Thyroid gland (tissue), 4 donors: ENCODE measurements around the gene SLC10A7. TPM values are rescaled to one million over a fixed set of nuclear protein-coding genes. Genes with fewer than 3 reads are reported as not detected.

Experiments
- DNase-seq, 2 donors: peaks; one replicate each; pipeline ENCODE4 v3.0.0-alpha.2; 2019
- H3K27ac ChIP-seq, 3 donors: fragments of 200-600 bp; sonication (generic); 1 replicate in 2 of 3; 2 replicates in 1 of 3; pipeline ENCODE4 v1.5.1; 2016 to 2019; ENCODE audit warnings: mild to moderate bottlenecking in 1 of 3, moderate library complexity in 1 of 3
- H3K27me3 ChIP-seq: fragments of 200-600 bp; sonication (generic); one replicate; pipeline ENCODE4 v1.5.1; 2019
- H3K36me3 ChIP-seq, 2 donors: fragments of 200-600 bp; sonication (generic); one replicate each; pipeline ENCODE4 v1.5.1; 2016 to 2019
- H3K4me1 ChIP-seq, 2 donors: fragments of 200-600 bp; sonication (generic); one replicate each; pipeline ENCODE4 v1.5.1; 2017 to 2019
- H3K4me3 ChIP-seq, 3 donors: fragments of 200-600 bp; sonication (generic); replicated peaks in 1 of 3; 1 replicate in 2 of 3; 2 replicates in 1 of 3; pipeline ENCODE4 v1.5.1; 2016; ENCODE audit warnings: mild to moderate bottlenecking in 1 of 3
- H3K9me3 ChIP-seq: fragments of 200-600 bp; sonication (generic); one replicate; pipeline ENCODE4 v1.5.1; 2017
- CTCF ChIP-seq, 6 experiments: fragments of 200-600 bp in 3 of 6; fragments of 450-650 bp in 3 of 6; sonication (generic) in 3 of 6; IDR thresholded peaks; one replicate each; pipeline ENCODE4 v1.5.1; 2016 to 2019; ENCODE audit warnings: antibody characterized with exemption in 6 of 6, mild to moderate bottlenecking in 2 of 6, inconsistent platforms in 1 of 6, moderate library complexity in 1 of 6
- POLR2A ChIP-seq, 2 donors: fragments of 450-650 bp; IDR thresholded peaks; one replicate each; pipeline ENCODE4 v1.6.1; 2017; ENCODE audit warnings: antibody characterized with exemption in 2 of 2, mild to moderate bottlenecking in 2 of 2, moderate library complexity in 1 of 2
- WGBS, 2 donors: methylation state at CpG; one replicate each; pipeline ENCODE4 v1.1.5; 2017; 5-methylcytosine and 5-hydroxymethylcytosine counted together
- intact Hi-C: fragments of 100-400 bp; cut with DNase I; formaldehyde crosslinking; loops from one replicate; pipeline ENCODE4 v1.15.1; 2023
- total RNA-seq, 4 donors: library from RNA; depleted of rRNA; stranded (reverse); fragments of >200 nt; gene quantifications; one replicate each; pipeline ENCODE4 v1.2.3, GENCODE V29; 2016

SLC10A7 gene
- total RNA-seq, 4 donors from 2014 or later: 16.7 to 29.9 (median 23.1) TPM

GRCh38 chr4:146548443-146548842 lies 26.7 kb upstream of the SLC10A7 start:
- Histone ChIP-seq H3K9me3 (no peaks in the 10 kb centered on the region), H3K4me3 (no peak overlapping the region), H3K4me1 (no peaks in the 10 kb centered on the region), H3K27ac (no peak overlapping the region), H3K27me3 (no peaks in the 10 kb centered on the region), H3K36me3 (no peaks in the 10 kb centered on the region)
- WGBS, 2 donors: 41 to 62% methylated on average over 1 of the region's 1 CpG
- no peak for DNase-seq
- no peak for TF ChIP-seq CTCF (IDR thresholded peaks at IDR 0.05)
- no peak for TF ChIP-seq POLR2A (IDR thresholded peaks at IDR 0.05)
- intact Hi-C loops: no loop called here

GRCh38 chr4:146545102-146545501 lies 23.4 kb upstream of the SLC10A7 start:
- Histone ChIP-seq H3K9me3 (no peaks in the 10 kb centered on the region), H3K4me3 (no peak overlapping the region), H3K4me1 (no peaks in the 10 kb centered on the region), H3K27ac (no peak overlapping the region), H3K36me3 (no peaks in the 10 kb centered on the region), H3K27me3 (no peaks in the 10 kb centered on the region)
- intact Hi-C loops: no loop called here
- TF ChIP-seq POLR2A (IDR thresholded peaks at IDR 0.05): no peak
- TF ChIP-seq CTCF (IDR thresholded peaks at IDR 0.05): no peak
- no peak for DNase-seq
- WGBS, 2 donors: 74 to 83% methylated on average over 2 of the region's 2 CpGs

GRCh38 chr4:146534178-146534577 lies 12.4 kb upstream of the SLC10A7 start:
- intact Hi-C loops: no loop called here
- no peak for TF ChIP-seq CTCF (IDR thresholded peaks at IDR 0.05)
- TF ChIP-seq POLR2A (IDR thresholded peaks at IDR 0.05): no peak
- Histone ChIP-seq H3K36me3 (no peaks in the 10 kb centered on the region), H3K27me3 (no peaks in the 10 kb centered on the region), H3K9me3 (no peaks in the 10 kb centered on the region), H3K27ac (no peak overlapping the region), H3K4me3 (no peak overlapping the region), H3K4me1 (no peaks in the 10 kb centered on the region)
- DNase-seq: no peak

GRCh38 chr4:146525754-146526153 lies 4.0 kb upstream of the SLC10A7 start:
- intact Hi-C loops: no loop called here
- Histone ChIP-seq H3K4me1 (peaks cover under 1 to 3% of the 10 kb centered on the region in 2 donors), H3K4me3 (no peak overlapping the region), H3K27ac (no peak overlapping the region), H3K9me3 (no peaks in the 10 kb centered on the region), H3K27me3 (no peaks in the 10 kb centered on the region), H3K36me3 (no peaks in the 10 kb centered on the region)
- no peak for DNase-seq
- no peak for TF ChIP-seq CTCF (IDR thresholded peaks at IDR 0.05)
- no peak for TF ChIP-seq POLR2A (IDR thresholded peaks at IDR 0.05)
- WGBS, 2 donors: 17 to 27% methylated on average over 2 of the region's 2 CpGs

GRCh38 chr4:146524663-146525062 lies 2.9 kb upstream of the SLC10A7 start:
- no peaks in the 10 kb centered on the region for H3K36me3 ChIP-seq
- no peak overlapping the region for H3K4me3 ChIP-seq
- no peaks in the 10 kb centered on the region for H3K27me3 ChIP-seq
- no peak for DNase-seq
- WGBS, 2 donors: 72 to 76% methylated on average over 3 of the region's 3 CpGs
- intact Hi-C loops: no loop called here
- no peak overlapping the region for H3K27ac ChIP-seq
- peaks cover 10 to 14% of the 10 kb centered on the region in 2 donors for H3K4me1 ChIP-seq
- no peaks in the 10 kb centered on the region for H3K9me3 ChIP-seq
- no peak for TF ChIP-seq CTCF (IDR thresholded peaks at IDR 0.05)
- TF ChIP-seq POLR2A (IDR thresholded peaks at IDR 0.05): no peak
